Activated CD8-positive, alpha-beta memory T cell treated with anti-CD3 and anti-CD28 coated beads, Interleukin-2, amount 10 ng/mL, durations not matched to agents 7 days and 5 days (primary cell): ENCODE data around the gene SIK3. TPM values are rescaled to one million over a fixed set of nuclear protein-coding genes. Genes with fewer than 3 reads are reported as not detected.

Source experiments
- ATAC-seq: fragments of 150-1000 bp; cut with Tn5 transposase; one replicate; pipeline ENCODE4 v1.10.0; 2021; ENCODE audit warnings: moderate library complexity
- CTCF ChIA-PET: fragments of 350-600 bp; sonication (Branson Sonifier 250); formaldehyde crosslinking; loops from one replicate; lab custom pipeline; 2021; ENCODE audit warnings: antibody characterized with exemption; lab: Charles Lee
- DNase-seq: peaks from one replicate; pipeline ENCODE4 v3.0.0-alpha.2; 2020
- H3K27ac Mint-ChIP-seq: one replicate; pipeline ENCODE4 v1.8.0; 2021; ENCODE audit warnings: mild to moderate bottlenecking, mixed read lengths
- H3K27me3 Mint-ChIP-seq: one replicate; pipeline ENCODE4 v1.8.0; 2021; ENCODE audit warnings: mixed read lengths
- H3K36me3 Mint-ChIP-seq: one replicate; pipeline ENCODE4 v1.8.0; 2021; ENCODE audit warnings: mild to moderate bottlenecking, mixed read lengths
- H3K4me1 Mint-ChIP-seq: one replicate; pipeline ENCODE4 v1.8.0; 2021; ENCODE audit warnings: mixed read lengths
- H3K4me3 Mint-ChIP-seq: one replicate; pipeline ENCODE4 v1.8.0; 2021; ENCODE audit warnings: mild to moderate bottlenecking, moderate library complexity, mixed read lengths
- H3K9me3 Mint-ChIP-seq: one replicate; pipeline ENCODE4 v1.8.0; 2022; ENCODE audit warnings: low read depth, mixed read lengths
- total RNA-seq, 2 experiments: library from RNA; stranded (reverse); gene quantifications; one replicate each; pipeline ENCODE4 v1.2.3, GENCODE V29; 2021

SIK3 gene
- total RNA-seq, 2 experiments from 2014 or later, result 31.0 to 38.3 TPM

DNA sequence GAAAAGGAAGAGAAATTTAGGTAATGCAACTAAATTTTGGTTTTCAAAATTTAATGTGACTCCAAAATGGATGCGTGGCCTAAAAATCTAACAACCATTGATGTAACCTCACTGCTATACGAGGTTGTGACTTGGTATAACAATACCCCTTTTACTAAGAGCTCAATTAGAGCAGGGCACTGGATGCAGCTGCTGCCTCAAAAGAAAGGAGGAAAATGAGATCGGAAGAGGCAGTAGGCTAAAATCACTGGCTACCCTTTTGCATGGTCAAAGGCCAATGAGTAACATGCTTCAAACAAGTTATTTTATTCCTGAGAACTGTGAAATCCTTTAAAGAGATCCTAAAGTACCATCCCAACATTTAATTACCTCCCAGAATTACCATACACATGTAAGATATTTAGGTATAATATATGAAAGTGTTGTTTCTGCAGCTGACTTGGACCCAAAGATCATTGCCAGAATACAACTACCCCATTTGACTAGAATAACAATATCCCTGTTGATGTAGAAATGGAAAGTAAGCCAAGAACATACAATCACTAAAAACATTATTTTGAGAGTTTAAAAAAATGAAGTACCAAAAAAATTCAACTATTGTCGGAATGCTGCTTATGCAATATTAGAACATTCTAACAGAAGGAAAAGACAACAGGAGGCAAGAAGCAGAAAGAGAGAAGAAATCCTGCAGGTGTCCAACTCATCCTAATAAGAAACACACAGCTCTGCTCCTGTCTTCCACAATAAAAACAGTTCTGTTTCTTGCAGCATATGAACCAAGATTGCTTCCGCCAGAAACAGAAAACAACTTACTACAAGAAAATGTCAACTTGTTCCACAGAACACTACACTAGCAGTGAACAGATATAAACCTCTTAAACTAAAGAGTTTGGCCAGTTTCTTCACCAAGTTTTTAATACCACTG, 15.0 kb downstream of the SIK3 start:
- ATAC-seq, result no peak
- peaks cover 25% of the 10 kb centered on the region for H3K4me1 Mint-ChIP-seq
- H3K27me3 Mint-ChIP-seq, result no peaks in the 10 kb centered on the region
- no peak overlapping the region for H3K27ac Mint-ChIP-seq
- DNase-seq, result no peak
- CTCF ChIA-PET, result interaction anchor here (0.9 to 2.1 kb wide), 5 partner anchors 8 to 292 kb away, joined by 3 to 7 read pairs (median 4); partner anchors contain the start of genes APOA1 and APOA5
- H3K36me3 Mint-ChIP-seq, result peaks cover 13% of the 10 kb centered on the region
- no peaks in the 10 kb centered on the region for H3K9me3 Mint-ChIP-seq
- H3K4me3 Mint-ChIP-seq, result no peak overlapping the region

GRCh38 chr11:117081908-117082307, 16.3 kb downstream of the SIK3 start:
- no peak for ATAC-seq
- H3K4me3 Mint-ChIP-seq, result no peak overlapping the region
- H3K4me1 Mint-ChIP-seq, result peaks cover 27% of the 10 kb centered on the region

DNA sequence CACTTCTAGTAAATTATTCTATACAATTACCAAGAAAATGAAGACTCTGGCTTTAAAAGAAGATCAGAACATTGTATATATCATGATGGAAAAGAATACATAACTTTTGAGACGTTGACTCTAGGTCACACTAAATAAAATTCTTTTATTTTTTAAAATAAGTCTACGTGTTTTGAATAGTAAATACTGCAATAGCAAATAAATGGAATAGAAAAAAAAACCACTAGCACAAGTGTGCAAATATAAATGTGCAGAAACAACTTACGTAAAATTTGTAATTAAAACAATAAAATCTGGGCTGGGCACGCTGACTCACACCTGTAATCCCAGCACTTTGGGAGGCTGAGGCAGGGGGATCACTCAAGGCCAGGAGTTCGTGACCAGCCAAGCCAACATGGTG, 17.9 kb downstream of the SIK3 start:
- peaks cover 16% of the 10 kb centered on the region for H3K36me3 Mint-ChIP-seq
- peaks cover 30% of the 10 kb centered on the region for H3K4me1 Mint-ChIP-seq
- no peaks in the 10 kb centered on the region for H3K9me3 Mint-ChIP-seq
- ATAC-seq (no peak), DNase-seq (no peak)
- no peak overlapping the region for H3K27ac Mint-ChIP-seq
- H3K27me3 Mint-ChIP-seq, result no peaks in the 10 kb centered on the region
- CTCF ChIA-PET, result interaction anchor here (1.2 kb wide), 1 partner anchor 14 kb away, joined by 3 read pairs; no protein-coding TSS in a partner anchor
- H3K4me3 Mint-ChIP-seq, result no peak overlapping the region

More at GRCh38 chr11:117081908-117082307, 16.3 kb downstream of the SIK3 start:
- Mint-ChIP-seq H3K9me3 (no peaks in the 10 kb centered on the region), H3K27ac (no peak overlapping the region), H3K36me3 (peaks cover 14% of the 10 kb centered on the region), H3K27me3 (no peaks in the 10 kb centered on the region)
- CTCF ChIA-PET, result no interaction called here
- DNase-seq, result no peak

- Mint-ChIP-seq H3K27me3 (no peaks in the 10 kb centered on the region), H3K4me1 (peaks cover 49% of the 10 kb centered on the region)
Measured at GRCh38 chr11:117076941-117077691, 21.1 kb downstream of the SIK3 start.

DNA sequence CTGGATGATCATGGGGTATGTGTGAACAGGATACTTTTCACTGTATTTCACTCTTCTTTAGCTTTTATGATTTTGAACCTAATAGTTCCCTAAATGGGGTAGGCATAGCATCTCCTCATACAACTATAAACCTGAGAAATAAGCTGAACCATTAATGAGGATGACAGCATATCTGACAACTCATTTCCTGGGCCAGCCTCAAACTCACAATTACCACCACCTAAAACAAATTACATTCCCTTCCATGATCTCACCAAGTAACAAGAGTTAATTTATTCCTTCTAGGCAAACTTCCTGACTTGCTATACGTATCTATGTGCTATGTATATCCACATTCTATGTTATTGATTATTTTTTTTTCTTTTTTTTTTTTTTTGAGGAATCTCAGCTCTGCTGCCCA, 23.0 kb downstream of the SIK3 start:
- CTCF ChIA-PET, result interaction anchor here (0.7 to 1.7 kb wide), 2 partner anchors 9 to 1853 kb away, joined by 3 to 7 read pairs; no protein-coding TSS in a partner anchor
- H3K27me3 Mint-ChIP-seq, result no peaks in the 10 kb centered on the region
- H3K4me3 Mint-ChIP-seq, result no peak overlapping the region
- H3K9me3 Mint-ChIP-seq, result no peaks in the 10 kb centered on the region
- DNase-seq, result no peak
- no peak overlapping the region for H3K27ac Mint-ChIP-seq
- peaks cover 12% of the 10 kb centered on the region for H3K36me3 Mint-ChIP-seq
- H3K4me1 Mint-ChIP-seq, result peaks cover 52% of the 10 kb centered on the region
- ATAC-seq, result no peak

More at GRCh38 chr11:117076941-117077691, 21.1 kb downstream of the SIK3 start:
- Mint-ChIP-seq H3K4me3 (no peak overlapping the region), H3K27ac (no peak overlapping the region), H3K9me3 (no peaks in the 10 kb centered on the region), H3K36me3 (peaks cover 16% of the 10 kb centered on the region)
- CTCF ChIA-PET, result interaction anchor here (0.9 to 1.5 kb wide), 5 partner anchors 16 to 90 kb away, joined by 3 to 4 read pairs (median 3); no protein-coding TSS in a partner anchor
- DNase-seq, result no peak
- no peak for ATAC-seq

- H3K4me1 Mint-ChIP-seq, result peaks cover 53% of the 10 kb centered on the region
Measured at GRCh38 chr11:117074119-117074518, 24.1 kb downstream of the SIK3 start.

DNA sequence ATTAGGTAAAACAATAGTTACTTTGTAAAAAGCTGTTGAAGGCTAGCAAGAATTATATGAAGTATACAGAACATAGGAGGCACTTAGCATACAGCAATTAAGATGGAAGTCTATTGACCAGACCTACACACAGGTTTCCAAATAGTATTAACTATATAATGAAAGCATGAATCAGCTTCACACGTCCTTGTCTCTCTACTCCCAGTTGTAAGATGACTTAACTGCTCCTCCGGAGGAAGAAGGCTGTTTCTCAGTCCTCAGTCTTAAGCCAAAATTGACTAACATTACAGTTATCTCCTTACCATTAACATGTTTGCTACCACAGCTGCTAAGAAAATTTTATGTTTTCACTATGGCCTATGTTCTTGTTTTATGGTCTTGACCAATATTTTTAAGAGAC, 24.7 kb downstream of the SIK3 start:
- no peak for DNase-seq
- Mint-ChIP-seq H3K36me3 (peaks cover 9% of the 10 kb centered on the region), H3K27me3 (no peaks in the 10 kb centered on the region), H3K4me3 (no peak overlapping the region), H3K27ac (peak overlapping the region; percentile 54), H3K4me1 (peaks cover 48% of the 10 kb centered on the region), H3K9me3 (no peaks in the 10 kb centered on the region)
- CTCF ChIA-PET, result interaction anchor here (0.6 to 1.5 kb wide), 4 partner anchors 10 to 237 kb away, joined by 3 to 5 read pairs (median 3); no protein-coding TSS in a partner anchor
- peak; percentile 62 for ATAC-seq

More at GRCh38 chr11:117074119-117074518, 24.1 kb downstream of the SIK3 start:
- ATAC-seq (no peak), DNase-seq (no peak)
- no peak overlapping the region for H3K4me3 Mint-ChIP-seq
- CTCF ChIA-PET, result interaction anchor here (1.3 to 1.7 kb wide), 3 partner anchors 10 to 238 kb away, joined by 3 to 7 read pairs (median 5); no protein-coding TSS in a partner anchor
- no peaks in the 10 kb centered on the region for H3K9me3 Mint-ChIP-seq
- H3K36me3 Mint-ChIP-seq, result peaks cover 10% of the 10 kb centered on the region
- H3K27me3 Mint-ChIP-seq, result no peaks in the 10 kb centered on the region
- H3K27ac Mint-ChIP-seq, result peak overlapping the region; percentile 54

DNA sequence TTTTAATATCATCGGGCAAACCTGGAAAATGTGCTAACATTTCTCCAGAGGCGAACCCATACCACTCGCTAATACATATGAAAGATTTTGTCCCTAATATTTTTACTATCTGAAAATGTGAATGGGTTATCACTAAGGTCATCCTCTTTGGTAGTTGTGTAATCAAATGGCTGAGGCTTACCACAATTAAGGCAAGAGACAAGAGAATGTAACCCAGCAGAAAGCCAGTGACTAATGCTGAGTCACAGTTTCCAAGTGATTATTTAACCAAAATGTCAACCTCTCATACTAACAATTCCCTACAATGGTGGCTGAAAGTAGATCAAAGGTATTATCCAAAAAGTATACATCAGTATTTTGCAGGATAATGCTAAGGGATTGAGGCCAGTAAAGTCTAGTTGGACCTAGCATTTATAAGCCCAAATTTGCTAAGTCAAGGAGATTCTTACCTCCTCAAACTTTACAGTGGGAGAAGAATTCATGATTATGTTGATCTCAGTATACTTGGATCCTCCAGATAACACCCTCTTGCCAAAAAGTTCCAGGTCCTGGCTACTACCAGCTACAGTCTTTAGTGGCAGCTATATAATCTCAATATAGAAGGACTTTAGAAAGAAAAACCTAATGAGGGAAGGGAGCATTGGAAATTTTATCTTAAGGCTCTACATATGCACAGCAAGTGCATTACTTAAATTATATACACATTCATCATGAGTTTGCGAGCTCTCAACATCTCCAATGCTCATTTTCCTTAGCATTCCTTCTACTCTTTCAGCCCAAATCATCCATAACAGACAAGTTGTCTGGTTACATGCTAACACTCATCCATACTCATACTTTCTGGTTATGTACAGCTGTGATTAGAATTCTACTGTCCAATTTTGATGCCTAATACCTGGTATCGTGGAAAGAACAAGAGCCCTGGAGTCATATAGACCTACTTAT, 25.4 kb downstream of the SIK3 start:
- H3K9me3 Mint-ChIP-seq, result no peaks in the 10 kb centered on the region
- no peak for DNase-seq
- peak; percentile 56 for ATAC-seq
- no peak overlapping the region for H3K4me3 Mint-ChIP-seq
- no peaks in the 10 kb centered on the region for H3K27me3 Mint-ChIP-seq
- peaks cover 44% of the 10 kb centered on the region for H3K4me1 Mint-ChIP-seq
- H3K27ac Mint-ChIP-seq, result peak overlapping the region; percentile 12
- peaks cover 8% of the 10 kb centered on the region for H3K36me3 Mint-ChIP-seq
- CTCF ChIA-PET, result interaction anchor here (0.6 to 1.5 kb wide), 5 partner anchors 9 to 237 kb away, joined by 3 to 5 read pairs (median 3); no protein-coding TSS in a partner anchor

GRCh38 chr11:117071344-117071787, 26.9 kb downstream of the SIK3 start:
- Mint-ChIP-seq H3K4me3 (no peak overlapping the region), H3K9me3 (no peaks in the 10 kb centered on the region), H3K27me3 (no peaks in the 10 kb centered on the region), H3K4me1 (peaks cover 40% of the 10 kb centered on the region), H3K27ac (no peak overlapping the region), H3K36me3 (peaks cover 12% of the 10 kb centered on the region)
- CTCF ChIA-PET, result interaction anchor here (1.3 kb wide), 1 partner anchor 8 kb away, joined by 3 read pairs; no protein-coding TSS in a partner anchor
- ATAC-seq (no peak), DNase-seq (no peak)

- DNase-seq, result no peak
- no peak for ATAC-seq
- CTCF ChIA-PET, result interaction anchor here (0.8 kb wide), 1 partner anchor 9 kb away, joined by 3 read pairs; no protein-coding TSS in a partner anchor
- Mint-ChIP-seq H3K9me3 (no peaks in the 10 kb centered on the region), H3K4me3 (no peak overlapping the region), H3K36me3 (peaks cover 10% of the 10 kb centered on the region), H3K4me1 (peaks cover 36% of the 10 kb centered on the region), H3K27me3 (no peaks in the 10 kb centered on the region), H3K27ac (no peak overlapping the region)
Measured at GRCh38 chr11:117070016-117070415, 28.2 kb downstream of the SIK3 start.

DNA sequence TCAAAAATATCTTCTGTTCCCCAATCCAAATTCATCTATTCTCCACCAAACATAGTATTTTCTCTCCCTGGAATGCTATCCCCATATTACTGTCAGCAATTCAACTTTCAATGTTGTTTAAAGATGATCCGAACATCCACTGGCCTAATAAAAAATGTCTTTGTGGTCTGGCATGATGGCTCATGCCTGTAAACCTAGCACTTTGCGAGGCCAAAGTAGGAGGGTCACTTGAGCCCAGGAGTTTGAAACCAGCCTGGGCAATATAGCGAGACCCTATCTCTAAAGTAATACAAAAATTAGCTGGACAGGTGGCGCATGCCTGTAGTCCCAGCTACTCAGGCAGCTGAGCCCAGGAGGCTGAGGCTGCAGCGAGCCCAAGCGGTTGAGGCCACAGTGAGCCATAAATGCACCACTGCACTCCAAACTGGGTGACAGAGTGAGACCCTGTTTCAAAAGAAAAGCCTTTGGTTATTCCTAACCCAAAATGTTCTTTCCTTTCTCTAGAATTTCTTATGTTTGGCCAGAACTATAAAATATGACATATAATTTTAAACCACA, 29.8 kb downstream of the SIK3 start:
- H3K9me3 Mint-ChIP-seq, result no peaks in the 10 kb centered on the region
- peaks cover 10% of the 10 kb centered on the region for H3K36me3 Mint-ChIP-seq
- CTCF ChIA-PET, result no interaction called here
- no peak overlapping the region for H3K27ac Mint-ChIP-seq
- H3K4me3 Mint-ChIP-seq, result no peak overlapping the region
- H3K4me1 Mint-ChIP-seq, result peaks cover 40% of the 10 kb centered on the region
- no peaks in the 10 kb centered on the region for H3K27me3 Mint-ChIP-seq
- DNase-seq, result no peak
- ATAC-seq, result no peak

GRCh38 chr11:117066959-117067358, 31.3 kb downstream of the SIK3 start:
- H3K4me1 Mint-ChIP-seq, result peaks cover 41% of the 10 kb centered on the region
- no peaks in the 10 kb centered on the region for H3K27me3 Mint-ChIP-seq
- no peak overlapping the region for H3K27ac Mint-ChIP-seq
- ATAC-seq (no peak), DNase-seq (no peak)
- peaks cover 10% of the 10 kb centered on the region for H3K36me3 Mint-ChIP-seq
- CTCF ChIA-PET, result no interaction called here
- no peak overlapping the region for H3K4me3 Mint-ChIP-seq
- no peaks in the 10 kb centered on the region for H3K9me3 Mint-ChIP-seq
